ENCODE results near the gene GAN.

- TF ChIP-seq, protein P1, sequence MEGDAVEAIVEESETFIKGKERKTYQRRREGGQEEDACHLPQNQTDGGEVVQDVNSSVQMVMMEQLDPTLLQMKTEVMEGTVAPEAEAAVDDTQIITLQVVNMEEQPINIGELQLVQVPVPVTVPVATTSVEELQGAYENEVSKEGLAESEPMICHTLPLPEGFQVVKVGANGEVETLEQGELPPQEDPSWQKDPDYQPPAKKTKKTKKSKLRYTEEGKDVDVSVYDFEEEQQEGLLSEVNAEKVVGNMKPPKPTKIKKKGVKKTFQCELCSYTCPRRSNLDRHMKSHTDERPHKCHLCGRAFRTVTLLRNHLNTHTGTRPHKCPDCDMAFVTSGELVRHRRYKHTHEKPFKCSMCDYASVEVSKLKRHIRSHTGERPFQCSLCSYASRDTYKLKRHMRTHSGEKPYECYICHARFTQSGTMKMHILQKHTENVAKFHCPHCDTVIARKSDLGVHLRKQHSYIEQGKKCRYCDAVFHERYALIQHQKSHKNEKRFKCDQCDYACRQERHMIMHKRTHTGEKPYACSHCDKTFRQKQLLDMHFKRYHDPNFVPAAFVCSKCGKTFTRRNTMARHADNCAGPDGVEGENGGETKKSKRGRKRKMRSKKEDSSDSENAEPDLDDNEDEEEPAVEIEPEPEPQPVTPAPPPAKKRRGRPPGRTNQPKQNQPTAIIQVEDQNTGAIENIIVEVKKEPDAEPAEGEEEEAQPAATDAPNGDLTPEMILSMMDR (IDR thresholded peaks at IDR 0.05) = no peak
- TF ChIP-seq EZH2 (IDR thresholded peaks at IDR 0.05) (no peak), EZH2phosphoT487 (IDR thresholded peaks at IDR 0.05) (no peak)
Observed at GRCh38 chr16:81357711-81358260, 43.0 kb downstream of the GAN start.
